ENCODE results near the gene GALNT9.

GRCh38 chr12:132354982-132355680, 25.7 kb upstream of the GALNT9 start:
- TF ChIP-seq CREB5 (CRISPR knock-in tag; IDR thresholded peaks at IDR 0.05; ENCODE audit: low read depth): no peak
- TF ChIP-seq ISL1 (CRISPR knock-in tag; IDR thresholded peaks at IDR 0.05): no peak
- no peak for TF ChIP-seq RARB (CRISPR knock-in tag; IDR thresholded peaks at IDR 0.05)
- no peak for TF ChIP-seq ZFP3 (CRISPR knock-in tag; IDR thresholded peaks at IDR 0.05)
- no peak for TF ChIP-seq BACH2 (CRISPR knock-in tag; IDR thresholded peaks at IDR 0.05; ENCODE audit: borderline replicate concordance)
- no peak for TF ChIP-seq TOX (CRISPR knock-in tag; IDR thresholded peaks at IDR 0.05; ENCODE audit: borderline replicate concordance)
- TF ChIP-seq ARNTL (CRISPR knock-in tag; IDR thresholded peaks at IDR 0.05; ENCODE audit: borderline replicate concordance, low read depth): no peak
- no peak for TF ChIP-seq PPARA (CRISPR knock-in tag; IDR thresholded peaks at IDR 0.05; ENCODE audit: borderline replicate concordance)
- TF ChIP-seq ZNF8 (CRISPR knock-in tag; IDR thresholded peaks at IDR 0.05): no peak
- TF ChIP-seq POU6F1 (CRISPR knock-in tag; IDR thresholded peaks at IDR 0.05; ENCODE audit: borderline replicate concordance, low read depth): no peak
- TF ChIP-seq CSRNP3 (CRISPR knock-in tag; IDR thresholded peaks at IDR 0.05): no peak
- no peak for TF ChIP-seq ZFP30 (CRISPR knock-in tag; IDR thresholded peaks at IDR 0.05)
